ENCODE data around the gene FOXP1.

DNA sequence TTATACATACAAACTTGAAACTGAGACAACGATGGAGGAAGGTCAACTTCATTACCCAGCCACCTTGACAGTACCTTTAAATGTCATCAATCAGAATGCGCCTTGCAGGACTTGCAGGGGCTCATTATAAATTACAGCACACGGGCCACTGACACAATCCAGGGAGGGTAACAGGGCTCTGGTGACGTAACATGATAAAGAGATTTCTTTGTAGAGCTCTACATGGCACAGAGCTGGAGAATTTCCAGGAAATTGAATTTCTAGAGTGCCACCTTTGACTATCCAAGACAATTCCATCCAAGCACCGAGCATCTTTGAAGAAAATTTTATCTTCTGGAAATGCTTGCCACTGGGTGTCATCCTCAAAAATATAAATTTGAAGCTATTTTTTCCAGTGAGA is 486.0 kb downstream of the FOXP1 start:
- TF ChIP-seq CTCF (IDR thresholded peaks at IDR 0.05; ENCODE audit: low read depth, low read length): no peak
- TF ChIP-seq EZH2phosphoT487 (IDR thresholded peaks at IDR 0.05; ENCODE audit: low read depth): no peak

Data from OCI-LY3 (cell line).